Spleen (tissue), 7 donors: ENCODE measurements around the gene KIR2DL3.

Experiments
- CTCF ChIP-seq, 11 experiments: fragments of 200-600 bp in 7 of 11; fragments of 450-650 bp in 4 of 11; sonication (generic) in 4 of 11; IDR thresholded peaks in 8 of 11; conservative IDR thresholded peaks in 3 of 11; 1 replicate in 7 of 11; 2 replicates in 4 of 11; pipeline versions ENCODE4 v1.4.0 to v1.8.0; 2016 to 2021; ENCODE audit warnings: antibody characterized with exemption in 11 of 11, inconsistent platforms in 4 of 11, mild to moderate bottlenecking in 1 of 11
- POLR2A ChIP-seq, 3 donors: fragments of 450-650 bp; IDR thresholded peaks; one replicate each; pipeline ENCODE4 v1.5.1; 2017; ENCODE audit warnings: antibody characterized with exemption in 3 of 3, mild to moderate bottlenecking in 1 of 3
- donor health status: DM: no; HTN: no; CAD: no; lungs with moderate emphysema.
- donor health status: DM: no; HTN: no; CAD: no.
- donor health status: DM: no; HTN: no; CAD: no.

GRCh38 chr19:54739587-54740497, 1.5 kb downstream of the KIR2DL3 start:
- TF ChIP-seq POLR2A (IDR thresholded peaks at IDR 0.05) (no peak), CTCF (IDR thresholded peaks at IDR 0.05 in 8 of 11, conservative IDR thresholded peaks at IDR 0.05 in 3 of 11) (no peak)
